ENCODE measurements around the gene GBE1.
A peak's percentile ranks its signal among the peaks of the same experiment; 100 is the strongest.

GBE1 gene

DNA sequence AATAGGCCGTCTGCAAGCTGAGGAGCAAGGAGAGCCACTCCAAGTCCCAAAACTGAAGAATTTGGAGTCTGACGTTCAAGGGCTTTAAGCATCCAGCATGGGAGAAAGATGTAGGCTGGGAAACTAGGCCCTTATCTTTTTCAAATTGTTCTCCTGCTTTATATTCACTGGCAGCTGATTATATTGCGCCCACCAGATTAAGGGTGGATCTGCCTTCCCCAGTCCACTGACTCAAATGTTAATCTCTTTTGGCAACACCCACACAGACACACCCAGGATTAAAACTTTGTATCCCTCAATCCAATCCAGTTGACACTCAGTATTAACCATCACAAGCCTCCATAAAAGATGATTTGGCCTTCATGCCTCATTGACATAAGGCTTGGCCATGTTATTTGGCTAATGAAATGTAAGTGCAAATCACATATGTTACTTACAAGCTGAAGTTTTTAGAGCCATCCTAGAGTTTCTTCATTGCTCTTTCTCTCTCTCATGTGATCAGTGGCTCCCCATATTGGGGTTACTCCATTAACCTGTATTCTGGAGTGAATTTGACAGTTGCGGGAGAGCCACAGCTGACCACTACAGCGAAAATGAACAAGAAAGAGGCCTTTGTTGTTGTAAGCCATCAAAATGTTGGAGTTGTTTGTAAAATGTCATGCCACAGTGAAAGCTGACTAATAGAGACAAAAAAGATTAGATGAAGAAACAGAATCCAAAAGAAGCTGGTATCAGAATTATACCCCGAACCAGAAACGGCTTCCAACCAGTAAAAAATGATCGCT lies 61.7 kb downstream of the GBE1 start:
- DNase-seq (ENCODE audit: low read depth), result no peak

DNA sequence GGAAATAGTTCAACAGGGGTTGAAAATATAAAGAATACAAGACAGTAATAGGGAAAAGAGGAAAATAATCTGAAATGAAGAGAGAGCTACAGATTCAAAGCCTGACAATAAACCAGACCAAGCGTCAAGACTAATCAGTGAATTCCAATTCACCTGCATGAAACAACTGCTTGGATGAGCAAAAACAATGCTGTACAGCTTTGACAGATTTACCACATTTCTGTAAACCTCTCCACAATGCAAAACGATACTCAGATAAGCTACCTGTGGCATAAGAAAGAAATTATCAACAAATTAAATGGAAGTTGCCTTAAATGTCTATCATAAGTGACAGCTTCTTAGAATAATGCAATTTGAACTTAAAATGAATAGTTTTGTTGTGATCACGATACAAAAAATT lies 65.4 kb downstream of the GBE1 start:
- DNase-seq (ENCODE audit: low read depth), result no peak

DNA sequence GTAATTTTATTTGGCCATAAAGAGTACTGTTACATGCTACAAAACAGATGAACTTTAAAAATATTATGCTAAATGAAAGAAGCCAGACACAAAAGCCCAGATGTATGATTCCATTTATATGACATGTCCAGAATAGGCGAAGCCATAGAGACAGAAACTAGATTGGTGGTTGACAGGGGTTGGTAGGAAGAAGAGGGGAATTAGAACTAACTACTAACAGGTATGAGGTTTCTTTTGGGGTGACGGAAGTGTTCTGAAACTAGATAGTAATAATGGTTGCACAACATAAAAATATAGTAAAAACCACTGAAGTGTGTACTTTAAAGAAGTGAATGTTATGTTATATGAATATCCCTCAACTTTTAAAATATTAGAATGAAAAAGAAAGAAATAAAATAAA lies 66.1 kb downstream of the GBE1 start:
- no peak for DNase-seq (ENCODE audit: low read depth)

DNA sequence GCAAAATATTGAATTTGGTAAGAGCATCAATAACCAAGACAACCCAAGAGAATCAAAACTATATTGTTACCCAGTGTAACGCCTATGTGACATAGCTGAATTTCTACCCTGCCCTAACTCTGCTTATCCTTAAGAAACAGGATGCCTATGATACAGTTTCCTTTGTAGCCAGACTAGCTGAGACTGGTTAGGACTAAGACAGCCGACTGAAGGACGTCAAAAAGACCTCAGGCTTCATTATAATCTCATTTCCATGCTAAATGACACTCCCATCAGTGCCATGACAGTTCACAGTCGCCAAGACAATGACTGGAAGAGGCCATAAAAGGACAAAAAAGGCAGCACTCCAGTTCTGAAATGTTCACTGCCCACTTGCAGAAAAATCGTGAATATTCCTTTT lies 66.8 kb downstream of the GBE1 start:
- DNase-seq (ENCODE audit: low read depth), result no peak

DNA sequence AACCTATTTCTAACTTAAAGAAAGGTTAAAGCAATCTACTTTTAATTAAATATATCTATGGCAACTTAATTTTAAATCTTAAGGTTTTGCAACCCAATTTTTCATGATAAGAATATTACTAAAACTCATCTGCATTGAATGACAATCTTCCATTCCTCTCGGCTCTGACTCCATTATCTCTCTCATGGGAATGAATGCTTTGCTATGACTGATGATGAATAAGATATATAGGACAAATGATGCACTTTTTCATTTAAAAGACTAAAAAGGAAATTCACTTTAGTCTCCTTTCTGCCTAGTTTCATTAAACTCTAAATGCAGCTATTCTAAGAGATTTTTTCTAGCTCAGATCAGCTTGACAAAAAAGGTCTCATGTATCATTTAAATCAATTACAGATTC lies 68.7 kb downstream of the GBE1 start:
- peak; percentile 38 for DNase-seq (ENCODE audit: low read depth)

DNA sequence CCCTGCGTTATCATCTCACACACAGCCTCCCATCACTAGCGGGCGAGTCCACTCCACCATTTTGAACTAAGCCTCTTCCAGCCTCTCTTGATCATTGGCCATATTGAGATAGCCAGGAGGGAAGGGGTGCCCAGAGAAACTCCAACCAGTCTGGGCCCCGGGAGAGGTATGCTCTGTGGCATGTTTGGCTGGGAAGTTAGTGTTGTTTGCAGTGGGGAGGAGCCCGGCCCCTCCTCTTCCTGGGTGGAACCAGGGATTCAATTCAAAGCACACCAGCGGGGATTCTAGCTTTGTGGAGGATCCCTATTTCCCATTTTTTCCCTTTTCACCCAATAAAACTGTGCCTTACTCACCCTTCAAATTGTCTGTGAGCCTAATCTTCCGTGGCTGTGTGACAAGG lies 71.8 kb downstream of the GBE1 start:
- no peak for DNase-seq (ENCODE audit: low read depth)

DNA sequence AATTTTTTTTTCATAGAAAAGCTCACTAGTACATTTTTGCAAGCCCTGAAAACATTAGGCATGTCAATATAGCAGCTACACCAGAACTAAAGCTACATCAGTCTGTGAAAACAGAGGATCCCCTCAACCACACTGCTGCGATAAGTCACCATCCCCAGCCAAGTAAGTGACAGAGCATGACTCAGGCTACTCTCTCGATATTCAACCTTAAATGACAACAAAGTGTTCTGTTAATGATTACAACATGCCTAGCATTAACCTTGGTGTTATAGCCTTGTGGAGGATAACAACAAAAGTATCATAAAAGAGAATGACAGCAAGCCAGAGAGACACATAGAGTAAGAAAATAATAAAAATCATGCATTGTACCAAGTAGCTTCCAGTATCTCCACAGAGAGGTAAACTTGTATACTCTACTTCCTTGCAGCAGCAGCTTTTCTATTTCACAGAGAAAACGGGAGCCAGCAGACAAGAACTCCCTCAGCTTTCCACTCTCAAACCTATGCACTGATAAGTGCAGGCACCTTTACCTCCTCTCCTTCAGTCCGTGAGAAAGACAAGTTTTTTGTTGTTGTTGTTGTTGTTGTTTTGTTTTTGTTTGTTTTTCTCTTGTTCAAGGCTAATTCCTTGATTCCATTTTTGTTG lies 76.6 kb downstream of the GBE1 start:
- DNase-seq (ENCODE audit: low read depth), result no peak

DNA sequence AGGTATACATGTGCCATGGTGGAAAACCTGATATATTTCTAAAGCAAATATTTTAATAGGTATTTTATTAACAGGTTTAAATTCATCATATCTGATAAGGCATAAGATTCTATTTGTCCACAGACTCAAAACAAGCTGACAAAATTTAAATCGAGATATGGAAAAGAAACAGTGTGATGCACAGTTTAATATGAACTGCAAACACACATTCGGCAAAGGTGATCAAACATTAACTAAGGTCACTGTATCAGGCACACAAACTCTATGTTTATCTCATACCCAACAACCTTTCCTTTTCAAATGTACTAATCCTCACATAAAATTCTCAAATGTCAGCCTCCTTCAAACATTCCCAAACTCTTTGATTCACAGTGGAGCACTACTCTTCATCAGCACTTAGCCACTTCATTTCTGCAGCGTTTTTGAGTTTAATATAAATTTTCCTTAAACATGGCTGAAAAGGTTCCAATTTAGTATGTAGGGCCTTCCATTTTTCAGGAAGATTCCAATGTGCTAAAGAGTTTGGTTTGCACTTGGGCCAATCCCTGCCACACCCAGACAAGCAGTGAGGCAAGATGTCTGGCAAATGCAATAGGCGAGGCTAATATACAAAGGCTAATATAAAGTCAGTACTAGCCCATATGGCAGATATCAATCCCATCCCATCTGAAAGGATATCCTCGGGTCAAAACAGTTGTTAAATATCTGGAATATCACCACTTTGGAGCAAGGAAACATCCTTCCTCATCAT lies 84.6 kb downstream of the GBE1 start:
- no peak for DNase-seq (ENCODE audit: low read depth)

DNA sequence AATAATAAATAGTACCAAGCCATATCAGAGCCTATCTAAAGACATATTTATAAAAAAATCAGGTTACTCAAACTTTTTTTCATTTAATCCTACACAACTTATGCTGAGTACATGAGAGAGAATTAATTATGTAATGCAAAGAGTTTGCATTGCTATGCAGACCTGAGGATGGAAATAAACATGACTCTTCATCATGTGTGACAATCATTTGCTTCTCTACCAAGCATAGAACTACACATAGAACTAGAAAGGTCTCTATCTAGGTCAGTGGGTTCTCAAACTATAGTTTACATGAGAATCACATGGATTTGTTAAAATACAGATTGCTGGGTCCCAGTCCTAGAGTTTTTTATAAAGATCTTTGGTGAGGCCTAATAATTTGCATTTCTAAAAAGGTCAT lies 86.8 kb downstream of the GBE1 start:
- no peak for DNase-seq (ENCODE audit: low read depth)

DNA sequence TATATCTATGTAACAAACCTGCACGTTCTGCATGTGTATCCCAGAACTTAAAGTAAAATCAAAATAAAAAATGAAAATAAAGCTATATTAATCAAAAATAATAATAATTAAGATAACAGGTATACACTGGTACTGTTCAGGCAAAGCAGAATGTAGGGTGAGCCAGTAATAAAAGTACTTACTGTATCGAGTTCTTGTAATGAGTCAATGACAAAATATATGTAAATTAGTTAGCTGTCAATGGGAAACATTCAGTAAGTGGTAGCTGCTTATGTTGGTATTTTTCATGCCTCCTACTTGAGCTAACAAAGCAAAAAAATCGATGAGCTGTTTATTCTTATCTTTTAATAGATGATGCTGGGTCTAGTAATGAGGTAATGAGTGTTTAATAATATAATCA lies 93.2 kb downstream of the GBE1 start:
- DNase-seq (ENCODE audit: low read depth), result no peak

DNA sequence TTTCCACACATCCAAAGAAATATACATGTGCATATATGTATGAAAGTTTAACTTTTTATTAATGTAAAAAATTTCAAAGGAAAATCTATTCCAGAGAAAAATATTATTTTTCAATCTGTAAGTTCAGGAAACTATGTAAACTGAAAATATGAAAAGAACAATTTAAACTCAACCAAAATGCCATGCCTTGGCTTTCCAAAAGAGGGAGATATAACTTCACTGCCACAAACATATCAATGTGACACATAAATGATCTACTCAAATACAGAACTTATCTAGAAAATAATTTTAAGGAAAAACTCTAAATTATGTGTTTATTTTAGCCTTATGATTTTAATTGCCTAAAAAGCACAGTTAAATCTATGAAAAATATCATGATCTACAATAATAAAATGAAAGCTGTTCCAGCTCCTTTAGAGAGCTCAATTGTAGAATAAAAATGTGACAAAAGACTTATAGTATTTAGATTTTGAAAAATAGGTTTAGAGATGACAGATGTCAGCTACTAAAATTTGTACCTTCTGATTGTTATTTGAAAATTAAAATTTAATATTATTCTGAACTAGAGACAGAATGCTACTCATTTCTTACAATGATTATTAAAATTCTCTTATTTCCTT lies 94.8 kb downstream of the GBE1 start:
- peak; percentile 10 for DNase-seq (ENCODE audit: low read depth)

DNA sequence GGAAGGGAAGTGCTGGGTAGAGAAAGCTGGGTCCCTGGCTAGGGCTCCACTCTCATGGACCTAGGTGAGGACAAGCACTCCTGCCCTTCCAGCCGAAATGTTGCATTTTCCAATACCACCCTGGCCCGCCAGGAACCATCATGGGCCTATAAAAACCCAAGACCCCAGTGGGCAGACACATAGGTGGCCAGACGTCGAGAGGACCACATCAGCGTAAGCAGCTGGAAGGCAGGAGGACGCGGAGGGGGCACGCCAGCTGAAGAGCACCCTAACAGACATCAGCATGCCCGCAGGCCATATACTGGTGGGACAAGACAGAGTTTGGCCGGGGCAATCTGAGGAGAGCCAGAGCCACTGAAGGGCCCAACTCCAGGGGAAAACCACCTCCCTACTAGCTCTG lies 98.3 kb downstream of the GBE1 start:
- no peak for DNase-seq (ENCODE audit: low read depth)

DNA sequence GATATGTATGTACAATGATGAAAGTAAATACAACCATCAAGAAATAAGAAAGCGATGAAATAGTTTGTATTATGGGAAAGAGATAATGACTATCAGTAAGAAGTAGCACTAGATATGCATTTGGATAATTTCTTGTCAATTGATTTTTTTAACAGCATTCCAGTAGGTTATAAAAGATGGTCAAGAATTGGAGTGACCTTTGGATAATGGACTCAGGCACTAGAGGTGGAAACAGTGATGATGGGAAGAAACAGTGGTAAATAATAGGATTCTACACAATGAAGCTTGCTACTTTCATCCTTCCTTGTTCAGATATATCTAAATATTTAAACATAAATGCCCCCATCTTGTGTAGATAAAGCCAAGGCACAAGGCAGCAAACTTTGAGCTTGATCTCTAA lies 101.4 kb downstream of the GBE1 start:
- no peak for DNase-seq (ENCODE audit: low read depth)

DNA sequence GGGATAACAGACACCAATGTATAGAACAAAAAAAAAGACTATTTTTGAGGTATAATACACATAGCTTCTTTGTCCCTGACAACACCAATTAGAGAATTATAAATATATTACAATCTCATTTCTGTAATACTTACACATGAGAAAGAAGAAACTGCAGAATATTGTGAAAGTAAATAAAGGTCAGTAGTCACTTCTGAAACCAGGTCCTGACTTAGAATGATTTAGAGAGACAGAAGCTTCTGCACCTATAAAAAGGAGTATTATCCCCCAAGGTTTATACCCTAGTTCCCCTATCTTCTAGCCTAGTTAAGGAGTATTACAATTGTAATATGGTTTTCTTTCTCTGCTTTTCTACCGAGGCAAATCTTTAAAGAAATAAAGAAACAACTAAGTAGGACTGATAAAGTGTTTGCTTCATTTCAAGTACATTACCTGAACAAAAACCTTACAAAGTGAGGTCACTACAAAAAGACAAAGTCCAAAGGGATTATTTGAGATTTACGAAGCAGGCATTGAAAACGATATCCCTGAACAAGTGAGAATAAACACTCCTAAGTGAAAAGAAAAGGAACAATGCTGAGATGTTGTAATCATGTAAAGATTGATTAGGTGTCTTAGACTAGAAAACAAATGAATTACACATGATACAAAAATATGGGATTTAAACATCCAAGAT lies 103.0 kb downstream of the GBE1 start:
- DNase-seq (ENCODE audit: low read depth), result no peak

DNA sequence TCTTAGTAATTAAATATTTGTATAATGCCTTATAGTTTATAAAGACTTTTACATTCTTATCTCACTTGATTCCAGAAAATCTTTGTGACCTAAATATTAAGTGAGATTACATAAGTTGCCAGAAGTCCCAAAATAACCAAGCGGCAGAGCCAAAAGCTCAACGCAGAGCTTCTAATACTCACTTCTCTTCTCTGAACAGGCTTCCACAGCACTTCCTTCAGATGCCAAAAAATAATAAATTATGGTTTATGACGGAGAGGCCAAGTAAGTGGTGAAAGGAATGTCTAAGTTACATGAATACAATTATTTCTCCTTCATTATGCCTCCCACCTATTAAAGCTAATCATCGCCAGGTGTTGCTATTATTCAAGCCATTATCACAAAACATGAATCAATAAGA lies 110.3 kb downstream of the GBE1 start:
- DNase-seq (ENCODE audit: low read depth), result no peak

DNA sequence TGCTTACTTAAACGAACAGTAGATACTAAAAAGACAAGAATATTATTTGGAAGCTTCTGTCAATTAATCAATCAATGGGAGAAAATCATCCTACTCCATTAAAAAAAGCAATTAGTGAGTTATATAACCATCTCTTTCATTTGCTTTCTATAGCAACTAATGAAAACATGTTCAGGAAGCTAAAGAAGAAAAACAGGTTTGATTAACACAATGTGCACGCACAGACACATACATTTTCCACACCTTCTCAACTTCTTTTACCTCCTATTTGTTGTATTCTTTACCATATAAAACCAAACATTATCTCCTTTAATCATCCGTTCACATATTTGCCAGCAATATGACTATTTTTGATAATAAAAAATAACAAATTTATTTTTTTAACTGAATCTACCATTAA lies 111.3 kb downstream of the GBE1 start:
- DNase-seq (ENCODE audit: low read depth), result no peak

DNA sequence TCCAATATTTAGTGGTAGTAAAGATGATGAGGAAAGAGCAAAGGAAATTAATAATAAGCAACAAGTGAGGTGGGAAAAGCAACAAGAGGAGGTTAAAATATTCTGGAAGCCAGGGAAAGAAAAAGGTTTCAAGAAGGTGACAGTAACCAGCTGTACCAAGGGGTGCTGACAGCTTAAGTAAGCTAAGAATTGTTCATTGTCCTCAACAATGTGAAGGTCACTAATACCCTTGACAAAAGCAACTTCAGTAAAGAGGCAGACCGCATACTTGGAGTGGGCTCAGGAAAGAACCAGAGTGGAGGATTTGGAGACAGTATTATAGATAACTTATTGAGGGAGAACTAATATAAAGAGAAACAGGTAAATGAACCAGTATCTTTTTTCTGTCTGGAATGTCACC lies 116.2 kb downstream of the GBE1 start:
- DNase-seq (ENCODE audit: low read depth), result no peak

DNA sequence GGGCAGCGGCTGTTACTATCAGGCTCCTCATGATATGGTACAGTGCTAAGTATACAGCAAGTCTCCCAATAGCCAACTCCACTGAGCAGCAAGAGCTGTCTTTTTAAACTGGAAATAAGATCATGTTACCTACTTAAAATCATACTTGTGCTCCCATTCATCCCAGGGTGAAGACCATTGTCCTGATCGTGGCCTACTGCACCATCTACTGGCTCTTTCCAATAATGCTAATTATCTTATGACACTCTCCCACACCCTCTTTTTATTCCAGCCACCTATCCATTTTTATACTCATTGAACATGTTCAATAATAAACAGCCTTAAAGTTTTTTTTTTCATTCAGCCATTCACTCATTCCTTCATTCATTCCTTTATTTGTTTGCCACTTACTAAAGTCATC lies 117.7 kb downstream of the GBE1 start:
- peak; percentile 2 for DNase-seq (ENCODE audit: low read depth)

DNA sequence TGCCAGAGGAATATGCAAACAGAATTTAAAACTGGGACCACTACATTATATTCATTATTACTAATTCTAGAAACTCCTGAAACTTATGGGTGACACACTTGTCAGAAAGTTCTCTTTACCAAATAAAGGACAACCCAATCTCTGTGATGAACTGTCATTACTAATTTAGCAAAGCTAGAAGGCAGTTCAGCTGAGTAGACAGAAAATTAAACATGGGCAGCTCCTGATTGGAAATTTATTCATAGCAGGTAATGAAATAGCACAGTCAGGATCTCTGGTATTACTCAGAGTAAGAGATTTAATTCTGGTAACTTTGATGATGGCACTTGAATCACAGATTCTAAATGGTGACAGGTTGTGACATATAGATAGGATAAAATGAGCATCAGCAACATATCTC lies 123.0 kb downstream of the GBE1 start:
- no peak for DNase-seq (ENCODE audit: low read depth)

DNA sequence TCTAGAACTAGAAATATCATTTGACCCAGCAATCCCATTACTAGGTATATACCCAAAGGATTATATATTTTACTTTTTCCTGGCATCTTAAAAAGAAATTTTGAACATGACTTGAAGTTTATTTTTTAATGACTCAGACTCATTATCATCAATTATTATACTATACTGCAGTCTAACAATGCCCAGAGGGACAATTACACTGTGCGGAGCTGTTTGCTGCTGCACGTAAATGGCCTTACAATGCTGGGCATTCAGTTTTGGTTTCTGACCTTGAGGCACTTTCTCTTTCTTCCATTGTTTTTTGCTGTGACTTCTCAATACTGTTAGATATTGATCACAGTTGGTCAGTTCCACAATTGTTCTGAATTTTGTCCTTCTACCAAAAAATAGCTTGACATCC lies 128.8 kb downstream of the GBE1 start:
- DNase-seq (ENCODE audit: low read depth), result no peak

DNA sequence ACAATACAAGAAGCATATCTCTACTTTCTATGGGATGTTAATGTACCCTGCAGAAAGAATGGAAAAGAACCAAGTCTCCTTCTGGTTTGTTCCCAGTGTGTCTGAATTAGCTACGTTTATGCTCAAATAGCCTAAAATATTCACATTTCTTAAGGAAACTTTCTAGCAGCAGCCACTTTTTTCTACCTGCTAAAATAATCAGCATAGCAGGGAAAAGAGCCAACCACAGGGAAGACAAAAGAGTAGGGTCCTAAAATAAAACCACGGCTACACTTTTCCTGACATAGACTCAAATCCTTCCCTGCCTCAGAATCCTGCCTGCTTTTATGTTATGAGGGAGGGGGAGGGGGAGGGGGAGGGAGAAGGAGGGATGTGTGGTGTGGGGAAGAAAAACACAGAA lies 136.7 kb downstream of the GBE1 start:
- no peak for DNase-seq (ENCODE audit: low read depth)

DNA sequence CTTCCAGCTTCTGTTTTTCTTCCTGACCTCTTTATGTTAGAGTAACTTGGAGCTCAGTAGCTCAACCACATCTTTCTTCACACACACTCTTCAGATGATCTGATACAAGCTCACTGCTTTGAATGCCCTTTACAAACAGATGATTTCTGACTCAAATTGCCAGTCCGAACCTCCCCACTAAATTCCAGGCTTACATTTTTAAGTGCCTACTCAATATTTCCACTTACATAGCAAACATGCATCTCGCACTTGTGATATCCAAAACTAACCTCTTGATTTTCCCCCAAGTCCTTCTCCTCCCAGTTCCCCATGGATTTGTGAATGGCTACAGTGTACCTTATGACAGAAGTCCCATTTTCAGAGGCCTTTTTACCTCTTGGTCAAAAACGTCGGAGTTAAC lies 139.1 kb downstream of the GBE1 start:
- no peak for DNase-seq (ENCODE audit: low read depth)

All from stromal cell of bone marrow (primary cell).